Gastrocnemius medialis (tissue), 4 donors: ENCODE data around the gene DUS1L. TPM values are rescaled to one million over a fixed set of nuclear protein-coding genes. Genes with fewer than 3 reads are reported as not detected.

Experiments
- ATAC-seq, 2 donors: fragments of 150-250 bp; one replicate each; pipeline ENCODE4 v1.9.1; 2016
- DNase-seq, 2 donors: peaks; one replicate each; pipeline ENCODE4 v3.0.0-alpha.2; 2019
- H3K27ac ChIP-seq, 4 donors: fragments of 200-600 bp; sonication (generic); 1 replicate in 1 of 4; 2 replicates in 3 of 4; pipeline ENCODE4 v1.5.1; 2016 to 2018; ENCODE audit warnings: mild to moderate bottlenecking in 2 of 4, moderate library complexity in 1 of 4
- H3K27me3 ChIP-seq, 3 donors: fragments of 200-600 bp; sonication (generic) in 2 of 3; 1 replicate in 1 of 3; 2 replicates in 2 of 3; pipeline versions ENCODE4 v1.5.1 to v1.6.0; 2016 to 2019; ENCODE audit warnings: mild to moderate bottlenecking in 1 of 3, moderate library complexity in 1 of 3
- H3K36me3 ChIP-seq, 2 donors: fragments of 200-600 bp; sonication (generic) in 1 of 2; one replicate each; pipeline ENCODE4 v1.5.1; 2017 to 2018
- H3K4me1 ChIP-seq, 2 donors: fragments of 200-600 bp; sonication (generic) in 1 of 2; one replicate each; pipeline ENCODE4 v1.5.1; 2016 to 2017; ENCODE audit warnings: mild to moderate bottlenecking in 2 of 2
- H3K4me3 ChIP-seq, 4 donors: fragments of 200-600 bp; sonication (generic) in 3 of 4; 1 replicate in 1 of 4; 2 replicates in 3 of 4; pipeline ENCODE4 v1.5.1; 2016 to 2019; ENCODE audit warnings: mild to moderate bottlenecking in 2 of 4
- H3K9me3 ChIP-seq, 3 donors: fragments of 200-600 bp; sonication (generic) in 2 of 3; 1 replicate in 1 of 3; 2 replicates in 2 of 3; pipeline ENCODE4 v1.5.1; 2016 to 2019
- CTCF ChIP-seq, 5 experiments: fragments of 450-650 bp in 3 of 5; fragments of 200-600 bp in 2 of 5; sonication (generic) in 2 of 5; IDR thresholded peaks in 4 of 5; conservative IDR thresholded peaks in 1 of 5; 1 replicate in 4 of 5; 2 replicates in 1 of 5; pipeline ENCODE4 v1.5.1; 2016 to 2019; ENCODE audit warnings: antibody characterized with exemption in 5 of 5, mild to moderate bottlenecking in 3 of 5, moderate library complexity in 3 of 5
- POLR2A ChIP-seq, 2 donors: fragments of 450-650 bp; IDR thresholded peaks; one replicate each; pipeline ENCODE4 v1.6.1; 2017; ENCODE audit warnings: antibody characterized with exemption in 2 of 2, mild to moderate bottlenecking in 2 of 2, moderate library complexity in 2 of 2
- in situ Hi-C, 4 donors: fragments of 200-750 bp; cut with MboI; loops; one replicate each; pipeline versions ENCODE4 v1.15.0 to v1.8.0; 2017; ENCODE audit warnings: low sequenced_read_pairs in 4 of 4
- intact Hi-C: fragments of 100-400 bp; cut with DNase I; formaldehyde crosslinking; loops from one replicate; pipeline ENCODE4 v1.15.1; 2023; ENCODE audit warnings: low total_unique reads
- total RNA-seq, 4 donors: library from RNA; depleted of rRNA; stranded (reverse); fragments of >200 nt; gene quantifications; one replicate each; pipeline versions ENCODE4 v1.1.0 to v1.2.3, GENCODE V29; 2016

The DUS1L gene
- total RNA-seq, 4 donors from 2014 or later: 54.6 to 119 (median 83.2) TPM

GRCh38 chr17:82014971-82015310 is 50.7 kb downstream of the DUS1L start:
- intact Hi-C loops: no loop called here

GRCh38 chr17:82014432-82014831 is 51.2 kb downstream of the DUS1L start:
- H3K4me3 ChIP-seq: no peak overlapping the region
- peaks cover 6 to 23% of the 10 kb centered on the region in 2 donors for H3K4me1 ChIP-seq
- peaks cover 0 to 3% of the 10 kb centered on the region in 2 donors for H3K36me3 ChIP-seq
- no peaks in the 10 kb centered on the region for H3K9me3 ChIP-seq
- TF ChIP-seq CTCF (IDR thresholded peaks at IDR 0.05 in 4 of 5, conservative IDR thresholded peaks at IDR 0.05 in 1 of 5): no peak
- TF ChIP-seq POLR2A (IDR thresholded peaks at IDR 0.05): no peak
- in situ Hi-C loops: no loop called here
- no peak for DNase-seq
- no peaks in the 10 kb centered on the region for H3K27me3 ChIP-seq
- no peak overlapping the region for H3K27ac ChIP-seq
- intact Hi-C loops: no loop called here
- no peak for ATAC-seq

More at GRCh38 chr17:82014971-82015310, 50.7 kb downstream of the DUS1L start:
- in situ Hi-C loops: no loop called here
- peaks cover 0 to 3% of the 10 kb centered on the region in 2 donors for H3K36me3 ChIP-seq
- peaks cover 6 to 28% of the 10 kb centered on the region in 2 donors for H3K4me1 ChIP-seq
- H3K27ac ChIP-seq: no peak overlapping the region
- H3K27me3 ChIP-seq: no peaks in the 10 kb centered on the region
- H3K4me3 ChIP-seq: no peak overlapping the region
- ATAC-seq: no peak
- H3K9me3 ChIP-seq: no peaks in the 10 kb centered on the region
- no peak for DNase-seq
- no peak for TF ChIP-seq POLR2A (IDR thresholded peaks at IDR 0.05)
- no peak for TF ChIP-seq CTCF (IDR thresholded peaks at IDR 0.05 in 4 of 5, conservative IDR thresholded peaks at IDR 0.05 in 1 of 5)

- ATAC-seq (no peak), DNase-seq (no peak)
- Histone ChIP-seq H3K4me3 (no peak overlapping the region), H3K4me1 (peaks cover 1 to 17% of the 10 kb centered on the region in 2 donors), H3K9me3 (no peaks in the 10 kb centered on the region), H3K27ac (no peak overlapping the region), H3K36me3 (peaks cover 0 to 3% of the 10 kb centered on the region in 2 donors), H3K27me3 (no peaks in the 10 kb centered on the region)
- in situ Hi-C loops: no loop called here
- intact Hi-C loops: no loop called here
- TF ChIP-seq POLR2A (IDR thresholded peaks at IDR 0.05) (no peak), CTCF (IDR thresholded peaks at IDR 0.05 in 4 of 5, conservative IDR thresholded peaks at IDR 0.05 in 1 of 5) (no peak)
Observed at GRCh38 chr17:82013772-82014321, 51.8 kb downstream of the DUS1L start.

- H3K4me3 ChIP-seq: no peak overlapping the region
- H3K27ac ChIP-seq: no peak overlapping the region
- TF ChIP-seq CTCF (IDR thresholded peaks at IDR 0.05 in 4 of 5, conservative IDR thresholded peaks at IDR 0.05 in 1 of 5): no peak
- no peak for TF ChIP-seq POLR2A (IDR thresholded peaks at IDR 0.05)
- H3K9me3 ChIP-seq: no peaks in the 10 kb centered on the region
- H3K27me3 ChIP-seq: no peaks in the 10 kb centered on the region
- DNase-seq (no peak), ATAC-seq (no peak)
- in situ Hi-C loops (no loop called here), intact Hi-C loops (no loop called here)
- H3K36me3 ChIP-seq: peaks cover 0 to 3% of the 10 kb centered on the region in 2 donors
- peaks cover 0 to 12% of the 10 kb centered on the region in 2 donors for H3K4me1 ChIP-seq
Observed at GRCh38 chr17:82013341-82013740, 52.3 kb downstream of the DUS1L start.
